Gastrocnemius medialis (tissue), 4 donors: ENCODE measurements around the gene LYRM7. TPM values are rescaled to one million over a fixed set of nuclear protein-coding genes. Genes with fewer than 3 reads are reported as not detected.

ENCODE experiments used
- ATAC-seq, 2 donors: fragments of 150-250 bp; one replicate each; pipeline ENCODE4 v1.9.1; 2016
- DNase-seq, 2 donors: peaks; one replicate each; pipeline ENCODE4 v3.0.0-alpha.2; 2019
- H3K27ac ChIP-seq, 4 donors: fragments of 200-600 bp; sonication (generic); 1 replicate in 1 of 4; 2 replicates in 3 of 4; pipeline ENCODE4 v1.5.1; 2016 to 2018; ENCODE audit warnings: mild to moderate bottlenecking in 2 of 4, moderate library complexity in 1 of 4
- H3K27me3 ChIP-seq, 3 donors: fragments of 200-600 bp; sonication (generic) in 2 of 3; 1 replicate in 1 of 3; 2 replicates in 2 of 3; pipeline versions ENCODE4 v1.5.1 to v1.6.0; 2016 to 2019; ENCODE audit warnings: mild to moderate bottlenecking in 1 of 3, moderate library complexity in 1 of 3
- H3K36me3 ChIP-seq, 2 donors: fragments of 200-600 bp; sonication (generic) in 1 of 2; one replicate each; pipeline ENCODE4 v1.5.1; 2017 to 2018
- H3K4me1 ChIP-seq, 2 donors: fragments of 200-600 bp; sonication (generic) in 1 of 2; one replicate each; pipeline ENCODE4 v1.5.1; 2016 to 2017; ENCODE audit warnings: mild to moderate bottlenecking in 2 of 2
- H3K4me3 ChIP-seq, 4 donors: fragments of 200-600 bp; sonication (generic) in 3 of 4; 1 replicate in 1 of 4; 2 replicates in 3 of 4; pipeline ENCODE4 v1.5.1; 2016 to 2019; ENCODE audit warnings: mild to moderate bottlenecking in 2 of 4
- H3K9me3 ChIP-seq, 3 donors: fragments of 200-600 bp; sonication (generic) in 2 of 3; 1 replicate in 1 of 3; 2 replicates in 2 of 3; pipeline ENCODE4 v1.5.1; 2016 to 2019
- CTCF ChIP-seq, 5 experiments: fragments of 450-650 bp in 3 of 5; fragments of 200-600 bp in 2 of 5; sonication (generic) in 2 of 5; IDR thresholded peaks in 4 of 5; conservative IDR thresholded peaks in 1 of 5; 1 replicate in 4 of 5; 2 replicates in 1 of 5; pipeline ENCODE4 v1.5.1; 2016 to 2019; ENCODE audit warnings: antibody characterized with exemption in 5 of 5, mild to moderate bottlenecking in 3 of 5, moderate library complexity in 3 of 5
- POLR2A ChIP-seq, 2 donors: fragments of 450-650 bp; IDR thresholded peaks; one replicate each; pipeline ENCODE4 v1.6.1; 2017; ENCODE audit warnings: antibody characterized with exemption in 2 of 2, mild to moderate bottlenecking in 2 of 2, moderate library complexity in 2 of 2
- in situ Hi-C, 4 donors: fragments of 200-750 bp; cut with MboI; loops; one replicate each; pipeline versions ENCODE4 v1.15.0 to v1.8.0; 2017; ENCODE audit warnings: low sequenced_read_pairs in 4 of 4
- intact Hi-C: fragments of 100-400 bp; cut with DNase I; formaldehyde crosslinking; loops from one replicate; pipeline ENCODE4 v1.15.1; 2023; ENCODE audit warnings: low total_unique reads
- total RNA-seq, 4 donors: library from RNA; depleted of rRNA; stranded (reverse); fragments of >200 nt; gene quantifications; one replicate each; pipeline versions ENCODE4 v1.1.0 to v1.2.3, GENCODE V29; 2016

The LYRM7 gene
- total RNA-seq, 4 donors from 2014 or later, result 9.8 to 38.8 (median 14.7) TPM

- intact Hi-C loops (no loop called here), in situ Hi-C loops (no loop called here)
- no peaks in the 10 kb centered on the region for H3K36me3 ChIP-seq
- ATAC-seq (no peak), DNase-seq (peak; percentile 4 to 34)
- H3K9me3 ChIP-seq, result no peaks in the 10 kb centered on the region
- TF ChIP-seq CTCF (IDR thresholded peaks at IDR 0.05 in 4 of 5, conservative IDR thresholded peaks at IDR 0.05 in 1 of 5) (no peak), POLR2A (IDR thresholded peaks at IDR 0.05) (no peak)
- no peaks in the 10 kb centered on the region for H3K27me3 ChIP-seq
- H3K4me3 ChIP-seq, result no peak overlapping the region
- no peaks in the 10 kb centered on the region for H3K4me1 ChIP-seq
- no peak overlapping the region for H3K27ac ChIP-seq
Measured at GRCh38 chr5:131224387-131225201, 53.9 kb downstream of the LYRM7 start.

- intact Hi-C loops (no loop called here), in situ Hi-C loops (no loop called here)
- no peak for DNase-seq
- H3K4me1 ChIP-seq, result no peaks in the 10 kb centered on the region
- no peak overlapping the region for H3K4me3 ChIP-seq
- ATAC-seq, result no peak
- H3K27ac ChIP-seq, result no peak overlapping the region
- TF ChIP-seq CTCF (IDR thresholded peaks at IDR 0.05 in 4 of 5, conservative IDR thresholded peaks at IDR 0.05 in 1 of 5) (no peak), POLR2A (IDR thresholded peaks at IDR 0.05) (no peak)
- no peaks in the 10 kb centered on the region for H3K36me3 ChIP-seq
- no peaks in the 10 kb centered on the region for H3K27me3 ChIP-seq
- no peaks in the 10 kb centered on the region for H3K9me3 ChIP-seq
Measured at GRCh38 chr5:131225282-131225974, 54.7 kb downstream of the LYRM7 start.

- Histone ChIP-seq H3K9me3 (no peaks in the 10 kb centered on the region), H3K4me3 (no peak overlapping the region), H3K36me3 (no peaks in the 10 kb centered on the region), H3K4me1 (no peaks in the 10 kb centered on the region), H3K27me3 (no peaks in the 10 kb centered on the region), H3K27ac (no peak overlapping the region)
- in situ Hi-C loops, result no loop called here
- ATAC-seq (no peak), DNase-seq (no peak)
- TF ChIP-seq POLR2A (IDR thresholded peaks at IDR 0.05) (no peak), CTCF (IDR thresholded peaks at IDR 0.05 in 4 of 5, conservative IDR thresholded peaks at IDR 0.05 in 1 of 5) (no peak)
- intact Hi-C loops, result no loop called here
Measured at GRCh38 chr5:131226899-131227298, 56.2 kb downstream of the LYRM7 start.

GRCh38 chr5:131228646-131229045 lies 57.9 kb downstream of the LYRM7 start:
- no peak for ATAC-seq
- in situ Hi-C loops, result no loop called here
- no peak for DNase-seq
- H3K27ac ChIP-seq, result no peak overlapping the region
- intact Hi-C loops, result no loop called here
- H3K4me1 ChIP-seq, result no peaks in the 10 kb centered on the region
- H3K36me3 ChIP-seq, result no peaks in the 10 kb centered on the region
- H3K9me3 ChIP-seq, result no peaks in the 10 kb centered on the region
- no peak for TF ChIP-seq POLR2A (IDR thresholded peaks at IDR 0.05)
- TF ChIP-seq CTCF (IDR thresholded peaks at IDR 0.05 in 4 of 5, conservative IDR thresholded peaks at IDR 0.05 in 1 of 5), result no peak
- H3K4me3 ChIP-seq, result no peak overlapping the region
- no peaks in the 10 kb centered on the region for H3K27me3 ChIP-seq
